ENCODE measurements around the gene HOMER1. TPM values are rescaled to one million over a fixed set of nuclear protein-coding genes. Genes with fewer than 3 reads are reported as not detected.

HOMER1 gene
- total and polyA plus RNA-seq, 10 of the 15 experiments (the other 5 are each of a cell fraction or from before 2014, with no cell fraction given) = 0.96 to 22.0 (median 7.5) TPM

- TF ChIP-seq, protein P1, sequence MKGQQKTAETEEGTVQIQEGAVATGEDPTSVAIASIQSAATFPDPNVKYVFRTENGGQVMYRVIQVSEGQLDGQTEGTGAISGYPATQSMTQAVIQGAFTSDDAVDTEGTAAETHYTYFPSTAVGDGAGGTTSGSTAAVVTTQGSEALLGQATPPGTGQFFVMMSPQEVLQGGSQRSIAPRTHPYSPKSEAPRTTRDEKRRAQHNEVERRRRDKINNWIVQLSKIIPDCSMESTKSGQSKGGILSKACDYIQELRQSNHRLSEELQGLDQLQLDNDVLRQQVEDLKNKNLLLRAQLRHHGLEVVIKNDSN (IDR thresholded peaks at IDR 0.05; ENCODE audit: borderline replicate concordance, extremely low read length, insufficient read depth, low read depth, low read length) = no peak
- no peak for TF ChIP-seq POLR2AphosphoS5 (IDR thresholded peaks at IDR 0.05; ENCODE audit: low read length)
- no peak for TF ChIP-seq CHD2 (IDR thresholded peaks at IDR 0.05; ENCODE audit: borderline replicate concordance, low read depth, low read length)
- TF ChIP-seq CHD4 (IDR thresholded peaks at IDR 0.05) = no peak
- no peak for TF ChIP-seq RAD21 (IDR thresholded peaks at IDR 0.05; ENCODE audit: insufficient read depth, low read depth, low read length)
- no peak for TF ChIP-seq EP300 (IDR thresholded peaks at IDR 0.05; ENCODE audit: borderline replicate concordance in 1 of 2, control insufficient read depth in 1 of 2, low read depth in 2 of 2, low read length in 2 of 2)
- no peak for TF ChIP-seq NR2C1 (IDR thresholded peaks at IDR 0.05)
- TF ChIP-seq POLR2AphosphoS2 (IDR thresholded peaks at IDR 0.05; ENCODE audit: low read depth, low read length) = no peak
Measured at GRCh38 chr5:79544131-79544530, 30.2 kb upstream of the HOMER1 start (continued).

GRCh38 chr5:79540939-79541338 lies 27.0 kb upstream of the HOMER1 start:
- no peaks in the 10 kb centered on the region for H3K27me3 ChIP-seq (replicated peaks in 1 of 2; ENCODE audit: control insufficient read depth in 2 of 2, insufficient read depth in 2 of 2, low read length in 1 of 2)
- no peaks in the 10 kb centered on the region for H3K4me1 ChIP-seq (ENCODE audit: control insufficient read depth, insufficient read depth, low read length)
- H2AFZ ChIP-seq (ENCODE audit: control insufficient read depth, low read depth, low read length) = no peak overlapping the region
- ChIA-PET POLR2A (no interaction called here), CTCF (interaction anchor here (0.6 to 1.0 kb wide), 3 partner anchors 11 to 765 kb away, joined by 3 to 4 read pairs (median 3); no protein-coding TSS in a partner anchor), RAD21 (ENCODE audit: unreplicated experiment) (no interaction called here), SMC1A (ENCODE audit: uncharacterized antibody, unreplicated experiment) (interaction anchor here (0.8 kb wide), 1 partner anchor 24 kb away, joined by 3 read pairs; no protein-coding TSS in a partner anchor)
- no peak overlapping the region for H3K9ac ChIP-seq (ENCODE audit: control insufficient read depth, insufficient read depth, low read length)
- H3K4me2 ChIP-seq (ENCODE audit: control insufficient read depth, insufficient read depth) = no peak overlapping the region
- no peak for FAIRE-seq
- H3K36me3 ChIP-seq (ENCODE audit: control insufficient read depth in 2 of 2, insufficient read depth in 2 of 2, low read length in 1 of 2) = no peaks in the 10 kb centered on the region
- DNase-seq (ENCODE audit: low read depth, low spot score) = no peak
- intact Hi-C loops (cut with micrococcal nuclease; ENCODE audit: unreplicated experiment) (no loop called here), in situ Hi-C loops (cut with MboI) (no loop called here)
- no peak overlapping the region for H3K27ac ChIP-seq (ENCODE audit: control insufficient read depth, insufficient read depth)
- H3K9me3 ChIP-seq (replicated peaks; ENCODE audit: control insufficient read depth, insufficient read depth, low read length) = no peaks in the 10 kb centered on the region
- WGBS (ENCODE audit: insufficient coverage, insufficient replicate concordance, low lambda C conversion rate, missing lambda C conversion rate) = 57% methylated on average over 6 of the region's 6 CpGs
- no peak for ATAC-seq
- no peak overlapping the region for H3K4me3 ChIP-seq
- no TSS peak for BruUV-seq (replicated peaks)
- no peaks in the 10 kb centered on the region for H3K79me2 ChIP-seq (ENCODE audit: control insufficient read depth, insufficient read depth, low read length)
- TF ChIP-seq RELA (IDR thresholded peaks at IDR 0.05; ENCODE audit: borderline replicate concordance, partially characterized antibody) = no peak
- no peak for TF ChIP-seq SPI1 (IDR thresholded peaks at IDR 0.05; ENCODE audit: borderline replicate concordance, insufficient read depth, low read depth, low read length)
- no peak for TF ChIP-seq TCF7 (IDR thresholded peaks at IDR 0.05; ENCODE audit: borderline replicate concordance)
- no peak for TF ChIP-seq SREBF1 (IDR thresholded peaks at IDR 0.05; ENCODE audit: low read length)
- H4K20me1 ChIP-seq (ENCODE audit: control insufficient read depth, insufficient read depth) = no peaks in the 10 kb centered on the region

Measured in GM12878 (cell line).